Ovary (tissue), 1 donor: ENCODE measurements around the gene INTS11.

Experiments used
- EP300 ChIP-seq: sonication (generic); formaldehyde crosslinking; IDR thresholded peaks from one replicate; pipeline ENCODE4 v1.6.1; 2017; ENCODE audit warnings: antibody characterized with exemption
- POLR2A ChIP-seq: fragments of 450-650 bp; IDR thresholded peaks from one replicate; pipeline ENCODE4 v1.6.1; 2017; ENCODE audit warnings: antibody characterized with exemption, mild to moderate bottlenecking, moderate library complexity

DNA sequence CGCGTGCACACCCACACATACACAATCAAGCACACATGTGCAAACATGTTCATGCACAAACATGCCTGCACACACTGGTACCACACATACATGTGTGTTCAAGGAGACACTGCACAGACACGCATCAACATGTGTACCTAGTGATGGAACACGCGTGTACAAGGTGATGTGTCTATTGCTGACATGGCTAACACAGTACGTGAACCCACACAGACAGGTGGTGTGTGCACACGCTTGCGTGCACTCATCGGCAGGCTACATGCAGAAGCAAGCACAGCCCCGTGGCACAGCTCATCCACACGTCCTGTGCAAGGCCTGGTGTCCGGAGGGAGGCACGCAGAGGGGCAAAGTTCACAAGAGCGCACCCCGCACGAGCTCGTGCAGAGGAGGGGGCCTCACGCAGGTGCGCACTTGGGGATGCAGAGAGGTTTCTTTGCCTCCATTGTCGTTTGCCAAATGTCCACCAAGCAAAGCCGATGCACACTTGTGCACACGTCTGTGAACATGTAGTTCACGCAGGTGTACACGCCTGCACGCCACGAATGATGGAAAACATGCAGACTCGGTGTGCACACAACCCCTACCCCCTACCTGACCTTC is 17.7 kb downstream of the INTS11 start:
- TF ChIP-seq POLR2A (no peak), EP300 (no peak)
